K562 (cell line): ENCODE results near the gene YIF1A. TPM values are rescaled to one million over a fixed set of nuclear protein-coding genes. Genes with fewer than 3 reads are reported as not detected.

ENCODE experiments used
- ATAC-seq: fragments of 200-7000 bp; cut with Tn5 transposase; 3 replicates; pipeline ENCODE4 v1.9.1; 2020; ENCODE audit warnings: moderate library complexity
- BruUV-seq: library from RNA; stranded (reverse); fragments of 400-500 nt; replicated peaks from 2 replicates; lab custom pipeline; 2021; lab: Mats Ljungman, UMichigan
- CTCF ChIA-PET: fragments of 300-600 bp; formaldehyde crosslinking; extraction: SDS; loops from one replicate; lab custom pipeline; 2021; ENCODE audit warnings: low intra/inter-chr PET ratio; lab: Yijun Ruan, JAX
- POLR2A ChIA-PET: fragments of 300-600, 350-650 bp; sonication (Branson Sonifier 250); formaldehyde crosslinking; extraction: SDS; loops from one replicate; lab custom pipeline; 2021; ENCODE audit warnings: antibody characterized with exemption, inconsistent platforms; lab: Yijun Ruan, JAX
- DNase-seq, 4 experiments: peaks; one replicate each; pipeline versions ENCODE4 v3.0.0 to v3.0.0-alpha.2; 2011 to 2018; ENCODE audit warnings: low spot score in 3 of 4, mixed read lengths in 3 of 4; ENCODE audit errors: extremely low read depth in 1 of 4
- FAIRE-seq: peaks from 2 replicates; lab custom pipeline; 2011; peaks lifted over from hg19 to GRCh38; lab: Jason Lieb, UNC
- H2AFZ ChIP-seq: 2 replicates; pipeline ENCODE4 v1.6.0; 2011; ENCODE audit warnings: low read depth, low read length, control low read depth, inconsistent platforms
- H3K27ac ChIP-seq: fragments of 200-600 bp; 3 replicates; pipeline ENCODE4 v1.8.0; 2011; ENCODE audit warnings: low read depth, mild to moderate bottlenecking, control low read depth, inconsistent platforms, low read length, moderate library complexity, mixed read lengths; ENCODE audit errors: extremely low read depth
- H3K27me3 ChIP-seq, 2 experiments: fragments of 300-600 bp in 1 of 2; 2 replicates in 1 of 2; 3 replicates in 1 of 2; pipeline versions ENCODE4 v1.6.0 to v1.8.0; 2011; ENCODE audit warnings: inconsistent platforms in 2 of 2, low read length in 2 of 2, mild to moderate bottlenecking in 1 of 2, mixed read lengths in 1 of 2, moderate library complexity in 1 of 2; ENCODE audit not compliant: control insufficient read depth in 2 of 2, insufficient read depth in 2 of 2
- H3K36me3 ChIP-seq: fragments of 300-600 bp; 3 replicates; pipeline ENCODE4 v1.8.0; 2011; ENCODE audit warnings: mild to moderate bottlenecking, low read length, inconsistent platforms; ENCODE audit not compliant: control insufficient read depth, insufficient read depth
- H3K4me1 ChIP-seq, 2 experiments: fragments of 200-600 bp in 1 of 2; replicated peaks in 1 of 2; 2 replicates in 1 of 2; 3 replicates in 1 of 2; pipeline versions ENCODE4 v1.5.1 to v1.8.0; 2011; ENCODE audit warnings: inconsistent platforms in 2 of 2, low read length in 2 of 2, mild to moderate bottlenecking in 1 of 2, mixed read lengths in 1 of 2, moderate library complexity in 1 of 2; ENCODE audit not compliant: control insufficient read depth in 2 of 2, insufficient read depth in 2 of 2
- H3K4me2 ChIP-seq: 2 replicates; pipeline ENCODE4 v1.6.1; 2011; ENCODE audit warnings: low read length, control low read depth, inconsistent platforms, mixed read lengths; ENCODE audit not compliant: insufficient read depth
- H3K4me3 ChIP-seq: fragments of 200-600 bp; sonication (generic), shearing (Covaris generic); 2 replicates; pipeline ENCODE4 v1.5.1; 2016; ENCODE audit warnings: control low read depth, inconsistent platforms
- H3K79me2 ChIP-seq: fragments of 200-600 bp; 3 replicates; pipeline ENCODE4 v1.8.0; 2011; ENCODE audit warnings: low read length, inconsistent platforms; ENCODE audit not compliant: control insufficient read depth, insufficient read depth
- H3K9ac ChIP-seq, 2 experiments: 2 replicates each; pipeline versions ENCODE4 v1.6.0 to v1.6.1; 2011; ENCODE audit warnings: low read depth in 2 of 2, low read length in 2 of 2, control low read depth in 1 of 2, inconsistent platforms in 1 of 2, mild to moderate bottlenecking in 1 of 2, mixed read lengths in 1 of 2; ENCODE audit not compliant: insufficient read depth in 1 of 2
- H3K9me1 ChIP-seq: one replicate; pipeline ENCODE4 v1.6.0; 2011; ENCODE audit warnings: inconsistent platforms, mild to moderate bottlenecking, low read length, moderate library complexity; ENCODE audit not compliant: control insufficient read depth, insufficient read depth
- H3K9me3 ChIP-seq: replicated peaks from 2 replicates; pipeline ENCODE4 v1.5.1; 2011; ENCODE audit warnings: low read depth, low read length, inconsistent platforms; ENCODE audit not compliant: control insufficient read depth, insufficient read depth
- H4K20me1 ChIP-seq: replicated peaks from 2 replicates; pipeline ENCODE4 v1.6.1; 2011; ENCODE audit warnings: low read length, inconsistent platforms, mixed read lengths; ENCODE audit not compliant: control insufficient read depth, insufficient read depth
- ADNP ChIP-seq: fragments of 200-800 bp; sonication (Bioruptor generic); IDR thresholded peaks from 2 replicates; pipeline ENCODE4 v1.6.1; 2016; ENCODE audit warnings: missing genetic modification characterization, missing compliant biosample characterization
- AFF1 ChIP-seq, 2 experiments: fragments of 450-650 bp; IDR thresholded peaks; 2 replicates each; pipeline ENCODE4 v1.6.1; 2018; ENCODE audit warnings: mild to moderate bottlenecking in 2 of 2, low read depth in 1 of 2; ENCODE audit not compliant: partially characterized antibody in 2 of 2
- CHCHD3 ChIP-seq: fragments of 250-450 bp; sonication (Bioruptor Pico); IDR thresholded peaks from 2 replicates; pipeline ENCODE4 v2.1.2; 2022; ENCODE audit warnings: mild to moderate bottlenecking
- E2F3 ChIP-seq: fragments of 250-450 bp; sonication (Bioruptor Pico); IDR thresholded peaks from 2 replicates; pipeline ENCODE4 v1.4.0; 2020; ENCODE audit warnings: mild to moderate bottlenecking
- EP400 ChIP-seq: fragments of 450-650 bp; IDR thresholded peaks from 2 replicates; pipeline ENCODE4 v1.6.1; 2017; ENCODE audit warnings: antibody characterized with exemption, mild to moderate bottlenecking, moderate library complexity
- PTBP1 ChIP-seq: fragments of 200-400 bp; formaldehyde crosslinking; IDR thresholded peaks from 2 replicates; pipeline ENCODE4 v1.6.1; 2017; ENCODE audit warnings: low read depth, low read length
- PURB ChIP-seq: sonication (generic); formaldehyde crosslinking; IDR thresholded peaks from 2 replicates; pipeline ENCODE4 v1.9.0; 2021; ENCODE audit warnings: low read depth, mild to moderate bottlenecking, missing genetic modification reagents
- SAP30 ChIP-seq: fragments of 200-600 bp; sonication (generic); IDR thresholded peaks from 2 replicates; pipeline ENCODE4 v1.6.1; 2012; ENCODE audit warnings: borderline replicate concordance, low read depth, mild to moderate bottlenecking, moderate library complexity, low read length, control low read depth, inconsistent platforms; ENCODE audit not compliant: insufficient read depth, poor library complexity, severe bottlenecking
- TCFL5 ChIP-seq: fragments of 250-450 bp; sonication (Bioruptor Pico); conservative IDR thresholded peaks from 2 replicates; pipeline ENCODE4 v1.6.1; 2021; ENCODE audit warnings: mild to moderate bottlenecking, moderate library complexity, matching md5 sums
- XRCC4 ChIP-seq: IDR thresholded peaks from one replicate; pipeline ENCODE4 v1.6.1; 2011; ENCODE audit not compliant: insufficient read depth, insufficient read length; ENCODE audit errors: extremely low read depth
- ZFPM2 ChIP-seq: fragments of 250-450 bp; sonication (Bioruptor Pico); IDR thresholded peaks from 2 replicates; pipeline ENCODE4 v1.5.1; 2022; ENCODE audit warnings: mild to moderate bottlenecking
- ZKSCAN3 ChIP-seq: fragments of 250-450 bp; sonication (Bioruptor Pico); IDR thresholded peaks from 2 replicates; pipeline ENCODE4 v1.4.0; 2020
- ZNF24 ChIP-seq: fragments of 450-650 bp; IDR thresholded peaks from 2 replicates; pipeline ENCODE4 v1.6.1; 2016
- ZNF507 ChIP-seq: conservative IDR thresholded peaks from 2 replicates; pipeline ENCODE4 v1.6.1; 2017; ENCODE audit warnings: missing genetic modification characterization, missing compliant biosample characterization
- ZNF518B ChIP-seq: fragments of 250-450 bp; sonication (Bioruptor Pico); IDR thresholded peaks from 2 replicates; pipeline ENCODE4 v1.5.0; 2021; ENCODE audit warnings: mild to moderate bottlenecking, moderate library complexity
- ZNF589 ChIP-seq: fragments of 200-800 bp; sonication (Bioruptor generic); IDR thresholded peaks from 2 replicates; pipeline ENCODE4 v1.6.1; 2016; ENCODE audit warnings: low read depth, missing genetic modification characterization, missing compliant biosample characterization
- WGBS: fragments of 100-300 bp; shearing (Covaris generic); methylation state at CpG from one replicate; pipeline ENCODE4 v1.1.6; 2016; ENCODE audit warnings: low coverage, mixed read lengths; ENCODE audit not compliant: insufficient coverage; ENCODE audit errors: missing lambda C conversion rate; 5-methylcytosine and 5-hydroxymethylcytosine counted together
- in situ Hi-C: fragments of 300-500 bp; cut with MboI; formaldehyde crosslinking; loops from 4 replicates; pipeline ENCODE4 v1.15.0; 2018; ENCODE audit warnings: inconsistent platforms, mixed read lengths
- intact Hi-C: fragments of 100-400 bp; cut with micrococcal nuclease; formaldehyde crosslinking; loops from 2 replicates; pipeline ENCODE4 v1.14.2; 2022
- polyA plus RNA-seq, 8 experiments: library from polyadenylated mRNA; depleted of rRNA in 4 of 8; stranded (reverse) in 5 of 8; unstranded in 3 of 8; fragments of >200 nt; fragmentation: Nextera tagmentation in 2 of 8; fragmentation: Illumina TruSeq in 1 of 8; extraction: Ambion mirVana in 2 of 8; extraction: Trizol in 1 of 8; gene quantifications; 2 replicates each; pipeline versions ENCODE4 v1.2.1 to v1.2.3, GENCODE V29; 2011 to 2014; ENCODE audit warnings: inconsistent platforms in 1 of 8, missing spikeins in 1 of 8
- total RNA-seq, 7 experiments: library from RNA; depleted of rRNA in 6 of 7; stranded (reverse); fragments of >200 nt in 6 of 7; fragmentation: Illumina TruSeq in 2 of 7; extraction: Trizol in 2 of 7; gene quantifications; 2 replicates each; pipeline versions ENCODE4 v1.2.1 to v1.2.3, GENCODE V29; 2011 to 2021; ENCODE audit warnings: low replicate concordance in 1 of 7

The YIF1A gene
- total and polyA plus RNA-seq, 9 of the 15 experiments (the other 6 are each of a cell fraction or from before 2014, with no cell fraction given) = 8.6 to 121 (median 77.2) TPM

- Histone ChIP-seq H4K20me1 (peaks cover 5% of the 10 kb centered on the region; the same call in 1 of the 2 replicates), H3K9me1 (no peaks in the 10 kb centered on the region), H3K4me2 (no peak overlapping the region), H2AFZ (no peak overlapping the region), H3K9me3 (no peaks in the 10 kb centered on the region), H3K4me3 (no peak overlapping the region), H3K27me3 (no peaks in the 10 kb centered on the region), H3K79me2 (no peaks in the 10 kb centered on the region), H3K36me3 (peaks cover 24% of the 10 kb centered on the region; the same call in 1 of the 3 replicates), H3K27ac (no peak overlapping the region), H3K4me1 (peaks cover 0 to 6% of the 10 kb centered on the region in 2 experiments; a peak in 1 of 5 replicates), H3K9ac (no peak overlapping the region)
- no peak for FAIRE-seq
- intact Hi-C loops (no loop called here), in situ Hi-C loops (no loop called here)
- ChIA-PET CTCF (no interaction called here), POLR2A (interaction anchor here (0.5 to 1.7 kb wide), 4 partner anchors 11 to 436 kb away, joined by 3 to 5 read pairs (median 3); no protein-coding TSS in a partner anchor)
- DNase-seq = no peak
- ATAC-seq = no peak
- WGBS = 76% methylated on average over 9 of the region's 9 CpGs
- BruUV-seq = no TSS peak
- no peak for TF ChIP-seq EP400
- no peak for TF ChIP-seq PURB
- no peak for TF ChIP-seq E2F3 (CRISPR knock-in tag)
- no peak for TF ChIP-seq PTBP1
- no peak for TF ChIP-seq XRCC4
- no peak for TF ChIP-seq ZNF589
- TF ChIP-seq CHCHD3 = no peak
- TF ChIP-seq ZNF24 = no peak
- no peak for TF ChIP-seq ZNF518B
- no peak for TF ChIP-seq ZNF507 (tag)
- TF ChIP-seq AFF1 (IDR thresholded peaks at IDR 0.05; ENCODE audit: low read depth in 1 of 2, partially characterized antibody in 2 of 2) = no peak
- no peak for TF ChIP-seq ZFPM2 (CRISPR knock-in tag)
- no peak for TF ChIP-seq ZKSCAN3 (CRISPR knock-in tag)
- no peak for TF ChIP-seq TCFL5 (CRISPR knock-in tag)
- TF ChIP-seq SAP30 = no peak
- TF ChIP-seq ADNP (tag) = no peak
Measured at GRCh38 chr11:66240781-66241136, 48.2 kb downstream of the YIF1A start.
